Heart left ventricle (tissue), 13 donors: ENCODE results near the gene CCDC187.
A peak's percentile ranks its signal among the peaks of the same experiment; 100 is the strongest.

Experiments used
- POLR2A ChIP-seq, 2 donors: fragments of 450-650 bp; IDR thresholded peaks; one replicate each; pipeline ENCODE4 v1.6.1; 2017; ENCODE audit warnings: antibody characterized with exemption in 2 of 2, mild to moderate bottlenecking in 2 of 2, moderate library complexity in 2 of 2
- TF ChIP-seq, protein P1 (sequence below), 12 donors: fragments of 200-600 bp; sonication (generic) in 4 of 12; IDR thresholded peaks; one replicate each; pipeline versions ENCODE4 v1.5.0 to v1.8.0; 2018 to 2022; ENCODE audit warnings: antibody characterized with exemption in 12 of 12, mild to moderate bottlenecking in 5 of 12
- donor health status: ischemic (EF 13 %, LVEDD 7.1; RV severe dilation, severe dysfunction).
- donor health status: DM: no; HTN: yes; CAD: no.
- donor health status: DM: no; HTN: no; CAD: no.
- donor health status: ischemic (EF 25% LVEDD 6.9; RV normal size, moderate dysfunction).
- donor health status: ischemic (EF 25% LVEDD 5.7; RV mildly dilated, moderate dysfunction).
- donor health status: ischemic (EF 35%, LVEDD 5.7; RV mildly dilated, moderate dysfunction).
- donor health status: nonischemic (EF 11% LVEDD 7.7; RV severe dilation, severe dysfunction).
- donor health status: DM: yes; HTN: yes; CAD: no.
- donor health status: PGD.
- donor health status: ischemic (EF 29% LVEDD 5.4; RV normal size, mild dysfunction).
- donor health status: nonischemic (EF 23%, LVEDD 6.1; RV moderate dilation, normal function).

DNA sequence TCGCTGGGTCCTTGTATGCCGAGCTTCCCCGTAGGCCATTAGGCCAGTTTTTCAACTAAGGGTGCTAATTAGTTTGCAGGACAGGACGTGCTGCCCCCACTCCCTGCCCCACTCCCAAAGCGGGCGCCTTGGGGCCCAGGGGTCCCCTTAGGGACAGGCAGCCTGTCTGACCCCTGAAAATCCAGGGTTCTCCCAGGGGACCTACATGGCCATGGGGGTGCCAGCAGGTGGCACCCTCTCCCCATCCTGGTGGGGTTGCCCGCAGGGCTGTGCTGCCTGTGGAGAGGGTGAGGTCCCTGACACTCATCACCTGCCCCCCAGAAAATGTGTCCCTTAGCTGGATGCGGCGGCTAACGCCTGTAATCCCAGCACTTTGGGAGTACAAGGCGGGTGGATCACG lies 8.5 kb upstream of the CCDC187 start:
- TF ChIP-seq POLR2A (IDR thresholded peaks at IDR 0.05): no peak
- TF ChIP-seq, protein P1, sequence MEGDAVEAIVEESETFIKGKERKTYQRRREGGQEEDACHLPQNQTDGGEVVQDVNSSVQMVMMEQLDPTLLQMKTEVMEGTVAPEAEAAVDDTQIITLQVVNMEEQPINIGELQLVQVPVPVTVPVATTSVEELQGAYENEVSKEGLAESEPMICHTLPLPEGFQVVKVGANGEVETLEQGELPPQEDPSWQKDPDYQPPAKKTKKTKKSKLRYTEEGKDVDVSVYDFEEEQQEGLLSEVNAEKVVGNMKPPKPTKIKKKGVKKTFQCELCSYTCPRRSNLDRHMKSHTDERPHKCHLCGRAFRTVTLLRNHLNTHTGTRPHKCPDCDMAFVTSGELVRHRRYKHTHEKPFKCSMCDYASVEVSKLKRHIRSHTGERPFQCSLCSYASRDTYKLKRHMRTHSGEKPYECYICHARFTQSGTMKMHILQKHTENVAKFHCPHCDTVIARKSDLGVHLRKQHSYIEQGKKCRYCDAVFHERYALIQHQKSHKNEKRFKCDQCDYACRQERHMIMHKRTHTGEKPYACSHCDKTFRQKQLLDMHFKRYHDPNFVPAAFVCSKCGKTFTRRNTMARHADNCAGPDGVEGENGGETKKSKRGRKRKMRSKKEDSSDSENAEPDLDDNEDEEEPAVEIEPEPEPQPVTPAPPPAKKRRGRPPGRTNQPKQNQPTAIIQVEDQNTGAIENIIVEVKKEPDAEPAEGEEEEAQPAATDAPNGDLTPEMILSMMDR (IDR thresholded peaks at IDR 0.05): peak; percentile 45 to 68 (median 60)
